Measurements from ENCODE around the gene UBE2A.

The UBE2A gene

GRCh38 chrX:119624951-119625668 is 50.7 kb downstream of the UBE2A start:
- H3K23ac ChIP-seq (ENCODE audit: low read length in 2 of 2), result no peak overlapping the region
- H3K4me3 ChIP-seq (ENCODE audit: insufficient read depth in 1 of 2, low read depth in 1 of 2, low read length in 2 of 2), result no peak overlapping the region
- H3K27me3 ChIP-seq (ENCODE audit: control insufficient read depth in 1 of 2, insufficient read depth in 1 of 2, low read length in 2 of 2), result peaks cover 0 to 3% of the 10 kb centered on the region in 2 experiments
- no peak overlapping the region for H2BK120ac ChIP-seq (ENCODE audit: low read depth, low read length)
- H3K36me3 ChIP-seq (ENCODE audit: control insufficient read depth in 1 of 2, insufficient read depth in 2 of 2, low read depth in 1 of 2, low read length in 2 of 2), result peaks cover 0 to 6% of the 10 kb centered on the region in 2 experiments
- H3K4me2 ChIP-seq (ENCODE audit: low read length, poor library complexity, severe bottlenecking), result no peak overlapping the region
- no peak overlapping the region for H3K9ac ChIP-seq (ENCODE audit: low read length)
- no peak overlapping the region for H2BK15ac ChIP-seq (ENCODE audit: low read depth, poor library complexity, severe bottlenecking)
- H2AK5ac ChIP-seq (ENCODE audit: low read length, severe bottlenecking), result no peak overlapping the region
- whole genome bisulfite sequencing, result 95% methylated on average over 10 of the region's 10 CpGs
- H3K4ac ChIP-seq (ENCODE audit: low read depth in 1 of 2, low read length in 2 of 2), result no peak overlapping the region
- H4K91ac ChIP-seq (ENCODE audit: low read length), result no peak overlapping the region
- no peak overlapping the region for H4K8ac ChIP-seq (ENCODE audit: low read length)
- no peak overlapping the region for H3K27ac ChIP-seq (ENCODE audit: low read length, poor library complexity, severe bottlenecking)
- no peak overlapping the region for H2AFZ ChIP-seq (ENCODE audit: low read depth, low read length)
- no peak for DNase-seq
- no peak overlapping the region for H3K18ac ChIP-seq (ENCODE audit: low read depth in 1 of 2, low read length in 2 of 2)
- no peak overlapping the region for H2BK12ac ChIP-seq (ENCODE audit: low read length in 2 of 2)
- H3K9me3 ChIP-seq (ENCODE audit: control insufficient read depth, low read length), result no peaks in the 10 kb centered on the region
- peaks cover 3% of the 10 kb centered on the region for H3K4me1 ChIP-seq (ENCODE audit: control insufficient read depth, insufficient read depth, low read depth, low read length)
- no peaks in the 10 kb centered on the region for H3K79me1 ChIP-seq (replicated peaks; ENCODE audit: low read length, poor library complexity, severe bottlenecking)
- no peak overlapping the region for H2BK5ac ChIP-seq (ENCODE audit: low read depth, low read length, poor library complexity, severe bottlenecking)
- H3K14ac ChIP-seq (ENCODE audit: low read length in 2 of 2), result no peak overlapping the region

GRCh38 chrX:119625843-119626242 is 51.5 kb downstream of the UBE2A start:
- no peak overlapping the region for H3K18ac ChIP-seq (ENCODE audit: low read depth in 1 of 2, low read length in 2 of 2)
- H3K79me1 ChIP-seq (replicated peaks; ENCODE audit: low read length, poor library complexity, severe bottlenecking), result no peaks in the 10 kb centered on the region
- no peak overlapping the region for H3K23ac ChIP-seq (ENCODE audit: low read length in 2 of 2)
- H2BK5ac ChIP-seq (ENCODE audit: low read depth, low read length, poor library complexity, severe bottlenecking), result no peak overlapping the region
- H4K91ac ChIP-seq (ENCODE audit: low read length), result no peak overlapping the region
- no peak overlapping the region for H3K14ac ChIP-seq (ENCODE audit: low read length in 2 of 2)
- no peak for DNase-seq
- H3K9ac ChIP-seq (ENCODE audit: low read length), result no peak overlapping the region
- H2AFZ ChIP-seq (ENCODE audit: low read depth, low read length), result no peak overlapping the region
- no peak overlapping the region for H4K8ac ChIP-seq (ENCODE audit: low read length)
- no peaks in the 10 kb centered on the region for H3K9me3 ChIP-seq (ENCODE audit: control insufficient read depth, low read length)
- peaks cover 0 to 6% of the 10 kb centered on the region in 2 experiments for H3K36me3 ChIP-seq (ENCODE audit: control insufficient read depth in 1 of 2, insufficient read depth in 2 of 2, low read depth in 1 of 2, low read length in 2 of 2)
- H3K4ac ChIP-seq (ENCODE audit: low read depth in 1 of 2, low read length in 2 of 2), result no peak overlapping the region
- peaks cover 0 to 3% of the 10 kb centered on the region in 2 experiments for H3K27me3 ChIP-seq (ENCODE audit: control insufficient read depth in 1 of 2, insufficient read depth in 1 of 2, low read length in 2 of 2)
- H2BK120ac ChIP-seq (ENCODE audit: low read depth, low read length), result no peak overlapping the region
- peaks cover 3% of the 10 kb centered on the region for H3K4me1 ChIP-seq (ENCODE audit: control insufficient read depth, insufficient read depth, low read depth, low read length)
- H2BK12ac ChIP-seq (ENCODE audit: low read length in 2 of 2), result no peak overlapping the region
- 100% methylated on average over 2 of the region's 2 CpGs for WGBS
- no peak overlapping the region for H2BK15ac ChIP-seq (ENCODE audit: low read depth, poor library complexity, severe bottlenecking)
- no peak overlapping the region for H3K4me3 ChIP-seq (ENCODE audit: insufficient read depth in 1 of 2, low read depth in 1 of 2, low read length in 2 of 2)
- no peak overlapping the region for H2AK5ac ChIP-seq (ENCODE audit: low read length, severe bottlenecking)
- H3K4me2 ChIP-seq (ENCODE audit: low read length, poor library complexity, severe bottlenecking), result no peak overlapping the region
- no peak overlapping the region for H3K27ac ChIP-seq (ENCODE audit: low read length, poor library complexity, severe bottlenecking)
